Measurements from ENCODE around the gene HSPB3. TPM values are rescaled to one million over a fixed set of nuclear protein-coding genes. Genes with fewer than 3 reads are reported as not detected.
"Not testable (repeated sequence)": the region's sequence is repeated elsewhere in the genome, so short reads cannot be mapped to it uniquely, and the experiment has no call there.

HSPB3 gene
- polyA plus RNA-seq, 1 donor = not detected

- peak; percentile 48 for DNase-seq
Observed at GRCh38 chr5:54457094-54457862, 1.8 kb downstream of the HSPB3 start.

DNA sequence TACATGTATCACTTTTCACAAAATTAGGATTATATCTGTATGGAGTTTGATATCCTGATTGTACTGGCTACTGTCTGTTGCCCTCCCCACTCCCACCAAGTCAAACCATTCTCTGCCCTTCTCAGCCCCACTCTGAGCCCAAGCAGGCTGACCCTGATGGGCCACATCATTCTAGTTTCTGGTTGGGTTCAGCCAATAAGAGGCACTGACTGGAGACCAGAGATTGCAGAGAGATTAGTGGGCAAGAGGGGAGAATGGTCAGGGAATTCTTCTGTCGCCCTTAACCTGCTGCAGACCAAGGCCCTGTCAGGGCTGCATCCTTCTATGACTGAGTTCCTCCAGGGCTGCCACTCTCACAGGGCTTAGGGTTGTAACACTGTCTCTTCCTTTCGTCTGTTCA, 2.7 kb downstream of the HSPB3 start:
- DNase-seq = no peak

GRCh38 chr5:54460181-54460919, 4.9 kb downstream of the HSPB3 start:
- no peak for DNase-seq

- DNase-seq = no peak
Observed at GRCh38 chr5:54462281-54462680, 6.8 kb downstream of the HSPB3 start.

DNA sequence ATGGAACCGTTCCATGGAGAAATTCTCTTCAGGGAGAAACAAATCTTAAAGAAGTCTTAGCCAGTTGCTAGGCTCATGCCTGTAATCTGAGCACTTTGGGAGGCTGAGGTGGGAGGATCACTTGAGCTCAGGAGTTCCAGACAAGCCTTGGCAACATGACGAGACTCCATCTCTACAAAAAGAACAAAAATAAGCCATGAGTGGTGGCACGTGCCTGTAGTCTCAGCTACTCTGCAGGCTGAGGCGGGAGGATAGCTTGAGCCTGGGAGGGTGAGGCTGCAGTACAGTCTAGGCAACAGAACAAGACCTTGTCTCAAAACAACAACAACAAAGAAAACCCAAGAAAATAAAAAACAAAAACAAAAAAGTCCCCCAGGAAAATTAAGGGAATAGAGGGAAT, 8.2 kb downstream of the HSPB3 start:
- no peak for DNase-seq

DNA sequence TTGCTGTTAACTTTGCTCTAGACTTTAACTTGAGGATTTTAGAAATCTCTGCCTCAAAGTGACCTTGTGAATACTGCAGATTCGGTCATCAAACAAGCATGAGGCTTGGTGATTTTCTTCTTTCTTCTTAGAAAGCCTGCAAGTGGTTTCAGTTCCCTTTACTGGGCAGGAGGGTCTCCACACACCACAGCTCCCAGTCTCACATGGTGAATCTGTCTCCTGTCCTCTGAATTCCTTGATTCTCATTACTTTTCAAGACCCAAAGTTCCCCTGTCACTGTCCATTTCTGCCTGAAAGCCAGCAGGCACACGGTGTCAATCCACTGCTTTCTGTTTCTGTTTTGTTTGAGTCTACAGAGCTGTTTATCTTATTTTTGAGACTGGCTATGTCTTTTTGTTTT, 14.1 kb downstream of the HSPB3 start:
- DNase-seq = no peak

- no peak for DNase-seq
Observed at GRCh38 chr5:54470128-54470527, 14.6 kb downstream of the HSPB3 start.

DNA sequence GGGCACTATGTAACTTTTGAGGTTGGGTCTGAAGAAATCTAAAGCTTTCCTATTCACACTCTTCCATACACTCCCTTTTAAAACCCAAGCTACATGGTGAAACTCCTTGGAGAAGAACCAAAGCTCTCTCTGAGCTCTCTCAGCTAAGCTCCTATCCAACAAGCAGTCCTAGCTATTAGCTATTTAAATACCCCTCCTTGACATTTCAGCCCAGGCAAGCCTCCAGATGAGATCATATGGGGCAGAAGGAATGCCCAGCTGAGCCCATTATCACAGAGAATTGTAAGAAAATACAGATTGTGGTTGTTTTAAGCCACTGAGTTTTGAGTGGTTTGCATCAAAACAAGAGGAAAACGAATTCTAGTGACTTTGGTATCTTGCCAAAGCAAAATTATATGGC, 15.2 kb downstream of the HSPB3 start:
- no peak for DNase-seq

- no peak for DNase-seq
Observed at GRCh38 chr5:54471398-54471797, 15.9 kb downstream of the HSPB3 start.

- DNase-seq = no peak
Observed at GRCh38 chr5:54476682-54477081, 21.2 kb downstream of the HSPB3 start.

GRCh38 chr5:54477941-54478478, 22.5 kb downstream of the HSPB3 start:
- DNase-seq = no peak

DNA sequence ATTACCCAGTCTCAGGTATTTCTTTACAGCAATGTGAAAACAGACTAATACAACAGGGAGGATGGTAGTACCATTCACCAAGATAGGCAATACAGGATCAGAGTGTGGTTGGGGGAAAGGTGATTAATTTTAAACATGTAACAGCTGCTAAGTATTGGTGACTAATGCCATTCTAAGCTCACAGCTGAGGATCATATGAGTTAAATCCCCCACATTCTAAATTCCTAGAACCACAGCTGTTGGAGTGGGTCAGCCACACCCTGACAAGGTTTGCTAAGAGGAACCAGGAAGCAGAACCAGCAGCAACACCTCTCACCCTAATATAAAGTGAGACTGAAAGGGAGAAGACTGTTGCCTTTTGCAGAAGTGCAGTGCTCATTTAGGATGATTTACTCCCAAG, 24.8 kb downstream of the HSPB3 start:
- no peak for DNase-seq

DNA sequence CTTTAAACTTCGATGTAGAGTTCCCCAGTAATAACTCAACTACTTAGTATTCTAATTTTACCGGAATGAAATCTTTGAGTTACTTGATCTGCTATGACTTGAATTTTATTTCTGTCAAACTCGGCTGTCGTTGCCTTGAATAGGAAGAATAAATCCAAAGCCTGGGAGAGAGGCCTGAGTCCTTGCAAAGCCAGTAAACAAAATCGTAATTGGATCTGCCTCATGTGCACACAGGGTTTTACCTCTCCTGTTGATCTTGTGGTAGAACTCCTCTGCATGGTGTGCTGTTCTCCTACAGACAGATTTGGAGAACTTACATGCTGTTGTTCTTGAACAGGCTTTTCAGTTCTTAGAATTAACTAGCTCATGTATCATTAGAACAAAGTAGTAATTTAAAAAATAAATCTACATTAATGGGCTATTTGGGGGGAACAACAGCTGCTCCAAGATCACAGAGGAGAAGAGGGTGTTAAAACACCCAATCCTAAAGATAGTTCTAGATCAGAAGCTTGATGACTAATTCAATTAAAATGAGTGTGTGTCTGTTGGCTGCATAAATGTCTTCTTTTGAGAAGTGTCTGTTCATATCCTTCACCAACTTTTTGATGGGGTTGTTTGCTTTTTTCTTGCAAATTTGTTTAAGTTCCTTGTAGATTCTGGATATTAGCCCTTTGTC, 28.9 kb downstream of the HSPB3 start:
- no peak for DNase-seq

- not testable (repeated sequence) for DNase-seq
Observed at GRCh38 chr5:54485659-54486058, 30.2 kb downstream of the HSPB3 start.

- not testable (repeated sequence) for DNase-seq
Observed at GRCh38 chr5:54489648-54489979, 34.1 kb downstream of the HSPB3 start.

GRCh38 chr5:54491326-54491725, 35.8 kb downstream of the HSPB3 start:
- no peak for DNase-seq

GRCh38 chr5:54492178-54492577, 36.7 kb downstream of the HSPB3 start:
- no peak for DNase-seq

DNA sequence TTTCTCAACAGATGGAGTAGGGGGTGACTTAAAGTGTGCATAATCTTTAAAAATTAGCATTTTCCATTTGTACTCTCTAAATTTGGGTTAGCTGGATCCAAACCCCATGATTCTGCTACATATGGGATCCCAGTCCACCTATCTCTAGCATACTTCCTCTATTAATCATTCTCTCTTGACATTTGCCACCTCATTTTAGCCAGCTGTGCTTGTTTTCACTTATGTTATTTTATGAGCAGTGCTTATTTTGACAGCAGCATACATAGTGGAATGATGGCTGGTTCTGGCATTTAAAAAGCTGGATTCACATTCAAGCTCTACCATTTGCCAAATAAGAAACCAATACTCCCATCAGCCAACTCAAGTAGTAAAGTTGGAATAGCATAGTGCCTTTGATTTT, 39.5 kb downstream of the HSPB3 start:
- DNase-seq = no peak

Other genes starting within 250 kb of the HSPB3 start
- 30.9 TPM for gene ARL15, start 145.1 kb upstream of the HSPB3 start, polyA plus RNA-seq (ENCODE audit: insufficient read length)
- gene SNX18, start 62.1 kb downstream of the HSPB3 start, polyA plus RNA-seq (ENCODE audit: insufficient read length) = 28.6 TPM

Data from left kidney (tissue), 2 donors.